OCI-LY7 (cell line): ENCODE measurements around the gene PSMG4. TPM values are rescaled to one million over a fixed set of nuclear protein-coding genes. Genes with fewer than 3 reads are reported as not detected.
A peak's percentile ranks its signal among the peaks of the same experiment; 100 is the strongest.

ENCODE experiments used
- BruUV-seq: library from RNA; stranded (reverse); fragments of 400-500 nt; replicated peaks from 2 replicates; lab custom pipeline; 2021; lab: Mats Ljungman, UMichigan
- CTCF ChIA-PET: fragments of 300-600 bp; sonication (Branson Sonifier 250); formaldehyde crosslinking; loops from one replicate; lab custom pipeline; 2022; ENCODE audit warnings: antibody characterized with exemption; ENCODE audit not compliant: unreplicated experiment; lab: Charles Lee
- POLR2A ChIA-PET: fragments of 300-600 bp; sonication (Branson Sonifier 250); formaldehyde crosslinking; loops from one replicate; lab custom pipeline; 2022; ENCODE audit warnings: antibody characterized with exemption; lab: Charles Lee
- DNase-seq: peaks from one replicate; pipeline ENCODE4 v3.0.0-alpha.2; 2015; ENCODE audit warnings: low spot score
- H2AFZ ChIP-seq: fragments of 200-600 bp; sonication (generic), shearing (Covaris generic); 2 replicates; pipeline ENCODE4 v1.6.1; 2014; ENCODE audit warnings: mild to moderate bottlenecking, antibody characterized with exemption, low read length, moderate library complexity
- H3K27ac ChIP-seq: fragments of 200-600 bp; sonication (generic); 2 replicates; pipeline ENCODE4 v1.5.1; 2014; ENCODE audit warnings: mixed run types, low read depth, mild to moderate bottlenecking, moderate library complexity, low read length, inconsistent platforms; ENCODE audit not compliant: poor library complexity, severe bottlenecking
- H3K36me3 ChIP-seq: fragments of 200-600 bp; sonication (generic); 2 replicates; pipeline ENCODE4 v1.6.1; 2014; ENCODE audit warnings: mild to moderate bottlenecking, antibody characterized with exemption, low read length, moderate library complexity, mixed read lengths; ENCODE audit not compliant: insufficient read depth
- H3K4me1 ChIP-seq: fragments of 200-600 bp; sonication (generic); 2 replicates; pipeline ENCODE4 v1.5.1; 2014; ENCODE audit warnings: mild to moderate bottlenecking, low read length; ENCODE audit not compliant: insufficient read depth, poor library complexity, severe bottlenecking
- H3K4me2 ChIP-seq: fragments of 200-600 bp; sonication (generic); 2 replicates; pipeline ENCODE4 v1.6.1; 2014; ENCODE audit warnings: mild to moderate bottlenecking, low read length
- H3K4me3 ChIP-seq: fragments of 200-600 bp; sonication (generic); 2 replicates; pipeline ENCODE4 v1.5.1; 2014; ENCODE audit warnings: mild to moderate bottlenecking, low read depth, low read length; ENCODE audit not compliant: poor library complexity, severe bottlenecking
- H3K79me2 ChIP-seq: fragments of 200-600 bp; sonication (generic); 2 replicates; pipeline ENCODE4 v1.6.1; 2016; ENCODE audit warnings: low read depth, mild to moderate bottlenecking, low read length, moderate library complexity, mixed read lengths; ENCODE audit not compliant: insufficient read depth
- H3K9me2 ChIP-seq: fragments of 200-600 bp; sonication (generic); 2 replicates; pipeline ENCODE4 v1.6.1; 2016; ENCODE audit warnings: mild to moderate bottlenecking, low read length, mixed read lengths; ENCODE audit not compliant: insufficient read depth
- H3K9me3 ChIP-seq: fragments of 200-600 bp; sonication (generic); 2 replicates; pipeline ENCODE4 v1.6.1; 2014; ENCODE audit warnings: mild to moderate bottlenecking, mixed run types, low read length, mixed read lengths
- H4K20me1 ChIP-seq: fragments of 200-600 bp; sonication (generic); 2 replicates; pipeline ENCODE4 v1.6.1; 2014; ENCODE audit warnings: mild to moderate bottlenecking, antibody characterized with exemption, low read length, moderate library complexity, mixed read lengths; ENCODE audit not compliant: insufficient read depth
- EZH2phosphoT487 ChIP-seq: fragments of 200-600 bp; sonication (generic); IDR thresholded peaks from 2 replicates; pipeline ENCODE4 v1.6.1; 2018; ENCODE audit warnings: low read depth, borderline replicate concordance, mild to moderate bottlenecking, mixed run types, antibody characterized with exemption, low read length, moderate library complexity, mixed read lengths
- intact Hi-C: fragments of 100-400 bp; cut with micrococcal nuclease; formaldehyde crosslinking; loops from one replicate; pipeline ENCODE4 v1.10.0; 2022; ENCODE audit not compliant: unreplicated experiment
- total RNA-seq, 2 experiments: library from RNA; depleted of rRNA in 1 of 2; stranded (reverse); fragments of >200 nt in 1 of 2; shearing (Covaris generic) in 1 of 2; gene quantifications; 2 replicates each; pipeline ENCODE4 v1.2.3, GENCODE V29; 2014 to 2022
- TF ChIP-seq, protein P1 (sequence below): fragments of 200-600 bp; sonication (generic); conservative IDR thresholded peaks from 2 replicates; pipeline ENCODE4 v1.5.1; 2014; ENCODE audit warnings: mild to moderate bottlenecking, antibody characterized with exemption, low read length, moderate library complexity, mixed read lengths

Gene PSMG4
- total RNA-seq, 2 experiments from 2014 or later = 48.9 to 65.4 TPM

DNA sequence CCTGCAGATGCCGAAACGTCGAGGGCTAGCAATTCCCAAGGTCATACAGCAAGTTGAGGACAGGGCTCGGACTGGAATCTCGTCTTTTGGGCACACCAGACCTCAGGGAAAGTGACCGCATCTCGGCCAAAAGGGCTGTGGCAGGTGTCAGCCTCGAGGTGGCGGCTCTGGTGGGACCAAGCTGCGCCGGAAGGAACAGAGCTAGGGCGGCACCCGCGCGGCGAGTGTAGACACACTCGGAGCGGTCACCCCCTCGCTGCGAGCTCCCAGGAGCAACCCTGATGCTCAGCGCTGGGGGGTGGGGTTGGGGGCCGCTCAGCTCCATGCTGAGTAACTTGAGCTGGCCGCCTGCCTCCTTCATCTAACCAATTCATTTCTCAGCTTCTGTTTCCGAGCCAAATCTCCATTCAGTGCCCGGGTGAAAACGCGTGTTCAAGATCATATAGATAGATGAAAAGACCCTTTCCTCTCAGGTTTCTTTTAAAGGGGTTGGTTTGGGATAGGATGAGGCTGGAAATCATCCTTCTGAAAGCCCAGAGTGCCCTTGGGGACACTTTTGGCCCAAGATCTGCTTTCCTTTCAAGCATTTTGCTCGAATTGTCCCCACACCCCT is 29.1 kb upstream of the PSMG4 start:
- Histone ChIP-seq H3K9me3 (no peaks in the 10 kb centered on the region), H3K79me2 (no peaks in the 10 kb centered on the region), H2AFZ (no peak overlapping the region), H3K4me2 (peak overlapping the region; percentile 49), H3K27ac (no peak overlapping the region), H3K9me2 (no peaks in the 10 kb centered on the region), H3K4me1 (peaks cover 30% of the 10 kb centered on the region), H3K4me3 (peak overlapping the region; percentile 5), H4K20me1 (no peaks in the 10 kb centered on the region), H3K36me3 (no peaks in the 10 kb centered on the region)
- intact Hi-C loops = loop anchor here (10.0 kb wide), 1 partner anchor 245 kb away; no protein-coding TSS in a partner anchor
- CTCF ChIA-PET = interaction anchor here (0.8 kb wide), 1 partner anchor 22 kb away, joined by 4 read pairs; no protein-coding TSS in a partner anchor
- TF ChIP-seq, protein P1, sequence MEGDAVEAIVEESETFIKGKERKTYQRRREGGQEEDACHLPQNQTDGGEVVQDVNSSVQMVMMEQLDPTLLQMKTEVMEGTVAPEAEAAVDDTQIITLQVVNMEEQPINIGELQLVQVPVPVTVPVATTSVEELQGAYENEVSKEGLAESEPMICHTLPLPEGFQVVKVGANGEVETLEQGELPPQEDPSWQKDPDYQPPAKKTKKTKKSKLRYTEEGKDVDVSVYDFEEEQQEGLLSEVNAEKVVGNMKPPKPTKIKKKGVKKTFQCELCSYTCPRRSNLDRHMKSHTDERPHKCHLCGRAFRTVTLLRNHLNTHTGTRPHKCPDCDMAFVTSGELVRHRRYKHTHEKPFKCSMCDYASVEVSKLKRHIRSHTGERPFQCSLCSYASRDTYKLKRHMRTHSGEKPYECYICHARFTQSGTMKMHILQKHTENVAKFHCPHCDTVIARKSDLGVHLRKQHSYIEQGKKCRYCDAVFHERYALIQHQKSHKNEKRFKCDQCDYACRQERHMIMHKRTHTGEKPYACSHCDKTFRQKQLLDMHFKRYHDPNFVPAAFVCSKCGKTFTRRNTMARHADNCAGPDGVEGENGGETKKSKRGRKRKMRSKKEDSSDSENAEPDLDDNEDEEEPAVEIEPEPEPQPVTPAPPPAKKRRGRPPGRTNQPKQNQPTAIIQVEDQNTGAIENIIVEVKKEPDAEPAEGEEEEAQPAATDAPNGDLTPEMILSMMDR = 0 out of 2 replicates have a peak, but pooled peaks have one; percentile 23
- no peak; the same call in 1 of the 2 replicates for TF ChIP-seq EZH2phosphoT487
- DNase-seq = peak; percentile 46
- BruUV-seq = no TSS peak
- POLR2A ChIA-PET = interaction anchor here (0.6 to 1.0 kb wide), 2 partner anchors 69 to 156 kb away, joined by 3 to 5 read pairs; no protein-coding TSS in a partner anchor

DNA sequence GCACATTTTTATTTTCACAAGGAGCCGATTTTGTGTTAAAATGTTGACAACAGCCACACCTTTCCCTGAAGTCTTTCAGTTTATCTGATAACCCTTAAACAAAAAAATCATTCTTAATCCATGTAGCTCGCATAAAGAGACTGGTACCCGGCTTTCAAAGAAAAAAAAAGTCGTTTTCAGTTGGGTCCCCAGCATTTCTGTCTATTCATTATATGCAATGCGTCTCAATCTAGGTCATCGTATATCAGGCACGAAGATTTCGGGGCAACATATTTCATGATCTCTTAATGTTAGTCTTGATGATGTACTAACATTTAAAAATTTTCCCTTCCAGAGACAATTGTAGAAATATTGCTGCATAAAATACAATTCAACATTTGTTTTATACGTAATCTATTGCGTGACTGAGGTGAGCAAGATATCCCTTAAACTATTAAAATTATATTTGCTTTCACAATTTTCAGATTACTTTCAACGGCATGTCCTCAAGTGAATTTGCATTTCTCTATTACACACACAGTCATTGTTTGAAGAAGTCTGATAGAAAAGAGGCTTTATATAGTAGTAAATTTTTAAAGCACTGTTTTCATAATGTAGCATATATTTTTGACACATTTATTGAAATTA is 28.4 kb upstream of the PSMG4 start:
- Histone ChIP-seq H2AFZ (no peak overlapping the region), H3K4me1 (peaks cover 31% of the 10 kb centered on the region), H3K4me2 (no peak overlapping the region), H3K79me2 (no peaks in the 10 kb centered on the region), H4K20me1 (no peaks in the 10 kb centered on the region), H3K36me3 (no peaks in the 10 kb centered on the region), H3K9me3 (no peaks in the 10 kb centered on the region), H3K4me3 (no peak overlapping the region), H3K9me2 (no peaks in the 10 kb centered on the region), H3K27ac (no peak overlapping the region)
- no TSS peak for BruUV-seq
- ChIA-PET CTCF (interaction anchor here (0.8 kb wide), 1 partner anchor 21 kb away, joined by 4 read pairs; no protein-coding TSS in a partner anchor), POLR2A (interaction anchor here (0.6 kb wide), 1 partner anchor 156 kb away, joined by 5 read pairs; no protein-coding TSS in a partner anchor)
- DNase-seq = no peak
- intact Hi-C loops = loop anchor here (10.0 kb wide), 1 partner anchor 246 kb away; no protein-coding TSS in a partner anchor
- no peak; the same call in 1 of the 2 replicates for TF ChIP-seq EZH2phosphoT487
- TF ChIP-seq, protein P1 = no peak

DNA sequence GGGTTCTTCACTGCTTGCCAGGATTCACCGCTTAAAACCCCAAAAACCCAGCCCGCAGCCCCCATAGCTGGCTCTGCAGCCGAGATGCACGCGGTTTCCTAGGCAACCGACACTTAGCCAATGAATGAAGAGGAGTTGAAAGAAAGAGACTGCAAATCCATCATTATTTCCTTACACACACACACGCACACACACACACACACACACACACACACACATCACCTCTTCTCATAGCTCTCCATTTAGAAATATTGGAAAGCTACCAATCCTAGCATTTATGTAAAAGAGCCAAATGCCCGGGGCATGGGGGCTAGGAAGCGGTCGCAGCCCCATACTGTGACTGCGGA is 27.9 kb upstream of the PSMG4 start:
- peaks cover 36% of the 10 kb centered on the region for H3K4me1 ChIP-seq

More for the DNA sequence above, 27.9 kb upstream of the PSMG4 start:
- no TSS peak for BruUV-seq
- ChIA-PET CTCF (no interaction called here), POLR2A (no interaction called here)
- no peaks in the 10 kb centered on the region for H3K9me3 ChIP-seq
- no peaks in the 10 kb centered on the region for H4K20me1 ChIP-seq
- no peak overlapping the region for H2AFZ ChIP-seq
- no peak overlapping the region for H3K27ac ChIP-seq
- DNase-seq = no peak
- intact Hi-C loops = loop anchor here (10.0 kb wide), 1 partner anchor 246 kb away; no protein-coding TSS in a partner anchor
- no peaks in the 10 kb centered on the region for H3K79me2 ChIP-seq
- no peaks in the 10 kb centered on the region for H3K9me2 ChIP-seq
- no peak overlapping the region for H3K4me2 ChIP-seq
- H3K36me3 ChIP-seq = no peaks in the 10 kb centered on the region
- H3K4me3 ChIP-seq = no peak overlapping the region
- no peak for TF ChIP-seq EZH2phosphoT487
- TF ChIP-seq, protein P1 = no peak
